CD4-positive, CD25-positive, alpha-beta regulatory T cell (primary cell): ENCODE data around the gene MTF2. TPM values are rescaled to one million over a fixed set of nuclear protein-coding genes. Genes with fewer than 3 reads are reported as not detected.

Source experiments
- ATAC-seq, 2 donors: fragments of 150-1000 bp; cut with Tn5 transposase; one replicate each; pipeline ENCODE4 v1.10.0; 2021; ENCODE audit warnings: low read depth in 2 of 2, moderate number of reproducible peaks in 2 of 2, moderate library complexity in 1 of 2
- DNase-seq, 3 donors: peaks; one replicate each; pipeline versions ENCODE4 v3.0.0 to v3.0.0-alpha.2; 2012 to 2022; ENCODE audit warnings: mixed read lengths in 1 of 3
- H3K27ac ChIP-seq: one replicate; pipeline ENCODE4 v1.7.0; 2013; ENCODE audit warnings: mild to moderate bottlenecking, low read length; ENCODE audit not compliant: insufficient read depth, poor library complexity, severe bottlenecking
- H3K27me3 ChIP-seq: one replicate; pipeline ENCODE4 v1.7.0; 2013; ENCODE audit warnings: low read length; ENCODE audit not compliant: control insufficient read depth, insufficient read depth
- H3K36me3 ChIP-seq: one replicate; pipeline ENCODE4 v1.7.0; 2013; ENCODE audit warnings: mild to moderate bottlenecking, low read length, moderate library complexity; ENCODE audit not compliant: control insufficient read depth, insufficient read depth
- H3K4me1 ChIP-seq: 2 replicates; pipeline ENCODE4 v1.7.0; 2013; ENCODE audit warnings: mild to moderate bottlenecking, low read length; ENCODE audit not compliant: insufficient read depth, control insufficient read depth, poor library complexity, severe bottlenecking
- H3K4me3 ChIP-seq: one replicate; pipeline ENCODE4 v1.7.0; 2013; ENCODE audit warnings: low read depth, mild to moderate bottlenecking, low read length, moderate library complexity
- H3K9me3 ChIP-seq, 2 experiments: 1 replicate in 1 of 2; 2 replicates in 1 of 2; pipeline ENCODE4 v1.7.0; 2013; ENCODE audit warnings: low read length in 2 of 2, mild to moderate bottlenecking in 1 of 2, moderate library complexity in 1 of 2; ENCODE audit not compliant: control insufficient read depth in 2 of 2
- H3K27ac Mint-ChIP-seq, 3 donors: one replicate each; pipeline ENCODE4 v1.8.0; 2020 to 2022; ENCODE audit warnings: mild to moderate bottlenecking in 3 of 3, mixed read lengths in 3 of 3, moderate library complexity in 2 of 3
- H3K27me3 Mint-ChIP-seq: one replicate; pipeline ENCODE4 v1.8.0; 2022; ENCODE audit warnings: mild to moderate bottlenecking, mixed read lengths
- H3K36me3 Mint-ChIP-seq: one replicate; pipeline ENCODE4 v1.8.0; 2020; ENCODE audit warnings: mixed read lengths
- H3K4me1 Mint-ChIP-seq, 4 donors: one replicate each; pipeline ENCODE4 v1.8.0; 2020 to 2022; ENCODE audit warnings: mixed read lengths in 4 of 4, mild to moderate bottlenecking in 1 of 4
- H3K4me3 Mint-ChIP-seq, 4 donors: one replicate each; pipeline ENCODE4 v1.8.0; 2020 to 2022; ENCODE audit warnings: mild to moderate bottlenecking in 4 of 4, mixed read lengths in 4 of 4, moderate library complexity in 3 of 4
- H3K9me3 Mint-ChIP-seq, 7 donors: one replicate each; pipeline ENCODE4 v1.8.0; 2020 to 2022; ENCODE audit warnings: mixed read lengths in 7 of 7, mild to moderate bottlenecking in 3 of 7, moderate library complexity in 2 of 7
- polyA plus RNA-seq, 4 donors: library from polyadenylated mRNA; unstranded; fragments of 300-500 nt; fragmentation: Illumina TruSeq; gene quantifications; one replicate each; pipeline ENCODE4 v1.2.3, GENCODE V29; 2021
- total RNA-seq: library from RNA; stranded (reverse); gene quantifications from one replicate; pipeline ENCODE4 v1.2.3, GENCODE V29; 2022

Gene MTF2
- total and polyA plus RNA-seq, 5 donors from 2014 or later: 53.0 to 80.5 (median 77.5) TPM

DNA sequence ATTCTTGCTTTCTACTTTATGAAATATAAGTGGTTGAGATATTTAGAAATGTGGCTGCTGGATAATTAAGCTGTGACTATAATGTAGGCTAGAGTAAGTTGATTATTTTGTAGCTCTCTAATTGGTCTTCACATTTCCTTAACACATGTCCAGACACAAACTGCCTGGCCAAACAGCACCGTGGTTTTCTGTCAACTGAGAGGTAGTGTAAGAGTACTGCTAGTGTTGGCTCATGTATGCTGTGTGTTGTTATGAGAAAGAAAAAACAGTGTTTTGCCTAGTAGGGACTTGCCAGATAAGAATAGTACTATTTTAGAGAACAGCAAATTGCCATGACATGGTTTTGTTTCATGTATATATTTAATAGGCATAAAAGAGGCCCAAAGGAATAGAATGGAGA lies 64.1 kb downstream of the MTF2 start:
- Mint-ChIP-seq H3K9me3 (no peaks in the 10 kb centered on the region), H3K4me3 (no peak overlapping the region), H3K27me3 (no peaks in the 10 kb centered on the region), H3K36me3 (peaks cover 17% of the 10 kb centered on the region), H3K27ac (peak overlapping the region in 1 of 3 donors; percentile 77), H3K4me1 (peaks cover 0 to 22% (median 5%) of the 10 kb centered on the region in 4 donors)
- peaks cover 9% of the 10 kb centered on the region for H3K36me3 ChIP-seq
- H3K9me3 ChIP-seq: no peaks in the 10 kb centered on the region
- H3K4me1 ChIP-seq: no peaks in the 10 kb centered on the region
- no peak overlapping the region for H3K27ac ChIP-seq
- no peak overlapping the region for H3K4me3 ChIP-seq
- DNase-seq: no peak
- no peaks in the 10 kb centered on the region for H3K27me3 ChIP-seq
- no peak for ATAC-seq

DNA sequence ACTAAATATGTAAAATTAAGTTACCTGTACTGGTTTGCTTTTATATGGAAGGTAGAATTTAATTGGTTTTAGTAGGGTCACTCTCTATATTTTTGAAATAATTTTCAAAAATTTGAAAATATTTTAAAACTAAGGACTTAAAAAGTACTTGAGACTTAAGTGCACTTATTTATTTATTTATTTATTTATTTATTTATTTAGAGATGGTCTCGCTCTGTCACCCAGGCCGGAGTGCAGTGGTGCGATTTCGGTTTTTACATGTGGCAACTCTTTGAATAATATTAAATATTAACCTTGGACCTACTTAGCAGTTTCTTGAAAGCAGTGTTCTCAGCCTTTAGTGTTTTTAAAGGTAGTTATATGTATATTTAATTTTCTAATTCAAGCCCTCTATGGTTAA lies 64.7 kb downstream of the MTF2 start:
- peaks cover 0 to 22% (median 4%) of the 10 kb centered on the region in 4 donors for H3K4me1 Mint-ChIP-seq
- H3K27me3 Mint-ChIP-seq: no peaks in the 10 kb centered on the region
- Histone ChIP-seq H3K4me3 (no peak overlapping the region), H3K9me3 (no peaks in the 10 kb centered on the region), H3K27ac (no peak overlapping the region), H3K27me3 (no peaks in the 10 kb centered on the region), H3K4me1 (no peaks in the 10 kb centered on the region), H3K36me3 (peaks cover 12% of the 10 kb centered on the region)
- H3K9me3 Mint-ChIP-seq: no peaks in the 10 kb centered on the region
- H3K36me3 Mint-ChIP-seq: peaks cover 16% of the 10 kb centered on the region
- H3K4me3 Mint-ChIP-seq: no peak overlapping the region
- no peak for ATAC-seq
- no peak for DNase-seq
- no peak overlapping the region for H3K27ac Mint-ChIP-seq

DNA sequence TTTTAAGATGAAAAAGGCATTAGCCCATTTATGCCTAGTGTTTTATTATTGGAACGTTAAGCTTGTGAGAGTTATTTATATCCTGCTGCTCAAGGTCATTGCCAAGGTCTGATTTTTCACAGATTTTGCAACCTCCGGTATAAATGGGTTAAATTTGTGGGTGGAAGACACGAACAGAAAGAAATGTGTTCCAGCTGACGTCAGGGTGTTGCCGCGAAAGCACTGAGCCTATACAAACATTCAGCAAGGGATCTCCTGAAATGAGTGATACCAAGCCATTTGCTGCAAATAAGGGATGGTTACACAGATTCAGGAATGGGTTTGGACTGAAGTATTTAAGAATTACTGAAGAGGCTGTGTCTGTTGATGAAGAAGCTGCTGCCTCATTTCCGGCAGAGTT lies 68.9 kb downstream of the MTF2 start:
- Histone ChIP-seq H3K27me3 (no peaks in the 10 kb centered on the region), H3K27ac (no peak overlapping the region), H3K4me3 (no peak overlapping the region), H3K4me1 (no peaks in the 10 kb centered on the region), H3K9me3 (no peaks in the 10 kb centered on the region), H3K36me3 (peaks cover 27% of the 10 kb centered on the region)
- ATAC-seq: no peak
- Mint-ChIP-seq H3K27me3 (no peaks in the 10 kb centered on the region), H3K27ac (peak overlapping the region in 2 of 3 donors; percentile 28 to 50), H3K9me3 (peaks cover 0 to 2% (median 0%) of the 10 kb centered on the region in 7 donors), H3K4me1 (peaks cover 3 to 18% (median 5%) of the 10 kb centered on the region in 4 donors), H3K36me3 (peaks cover 33% of the 10 kb centered on the region), H3K4me3 (no peak overlapping the region)
- no peak for DNase-seq

DNA sequence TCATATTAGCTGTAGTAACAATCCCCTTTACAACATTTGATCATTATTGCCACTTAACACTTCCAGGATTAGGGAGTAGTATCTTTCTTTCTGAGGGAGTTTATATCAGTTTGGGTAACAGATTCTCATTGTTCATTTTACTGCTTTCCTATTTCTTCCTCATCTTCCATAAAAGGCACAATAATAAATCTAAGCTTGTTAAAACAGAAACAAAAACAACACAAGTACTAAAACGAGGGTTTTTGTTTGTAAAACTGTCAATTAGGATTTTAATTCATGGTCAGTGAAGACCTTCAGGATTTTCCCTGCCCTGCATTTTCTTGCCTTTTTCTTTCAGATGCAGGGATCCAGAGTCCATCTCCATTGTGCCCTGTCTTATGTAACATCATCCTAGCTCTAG lies 71.6 kb downstream of the MTF2 start:
- Histone ChIP-seq H3K9me3 (no peaks in the 10 kb centered on the region), H3K27me3 (no peaks in the 10 kb centered on the region), H3K36me3 (peaks cover 45% of the 10 kb centered on the region), H3K4me1 (peaks cover 7% of the 10 kb centered on the region), H3K4me3 (no peak overlapping the region), H3K27ac (no peak overlapping the region)
- no peaks in the 10 kb centered on the region for H3K27me3 Mint-ChIP-seq
- peaks cover 0 to 2% (median 0%) of the 10 kb centered on the region in 7 donors for H3K9me3 Mint-ChIP-seq
- DNase-seq (no peak), ATAC-seq (no peak)
- peaks cover 33% of the 10 kb centered on the region for H3K36me3 Mint-ChIP-seq
- peaks cover 5 to 18% (median 11%) of the 10 kb centered on the region in 4 donors for H3K4me1 Mint-ChIP-seq
- peak overlapping the region in 2 of 3 donors; percentile 11 to 36 for H3K27ac Mint-ChIP-seq
- no peak overlapping the region for H3K4me3 Mint-ChIP-seq

DNA sequence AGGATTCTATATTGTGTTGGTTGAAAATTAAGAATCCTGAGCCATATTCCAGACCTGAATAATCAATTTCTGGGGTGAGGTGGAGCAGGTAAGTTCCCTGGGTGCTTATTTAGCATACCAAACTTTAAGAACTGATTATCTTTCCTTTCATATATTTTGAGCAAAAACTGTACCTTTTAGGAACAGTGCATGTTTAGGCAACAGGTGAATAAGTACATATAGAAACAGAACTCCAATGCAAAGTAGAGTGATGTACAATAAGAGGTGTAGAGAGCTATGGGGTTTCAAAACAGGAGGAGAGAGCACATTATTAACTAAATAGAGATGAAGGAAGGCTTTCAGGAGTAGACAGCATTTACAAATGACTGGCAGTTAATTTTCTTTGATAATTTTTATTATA lies 72.4 kb downstream of the MTF2 start:
- H3K4me1 ChIP-seq: peaks cover 7% of the 10 kb centered on the region
- H3K9me3 ChIP-seq: no peaks in the 10 kb centered on the region
- no peak overlapping the region for H3K4me3 ChIP-seq
- no peak for DNase-seq
- no peaks in the 10 kb centered on the region for H3K27me3 ChIP-seq
- Mint-ChIP-seq H3K9me3 (peaks cover 0 to 2% (median 0%) of the 10 kb centered on the region in 7 donors), H3K27me3 (no peaks in the 10 kb centered on the region), H3K36me3 (peaks cover 36% of the 10 kb centered on the region), H3K27ac (peak overlapping the region in 2 of 3 donors; percentile 6 to 36), H3K4me3 (no peak overlapping the region), H3K4me1 (peaks cover 7 to 18% (median 15%) of the 10 kb centered on the region in 4 donors)
- H3K36me3 ChIP-seq: peaks cover 51% of the 10 kb centered on the region
- ATAC-seq: no peak
- H3K27ac ChIP-seq: no peak overlapping the region

DNA sequence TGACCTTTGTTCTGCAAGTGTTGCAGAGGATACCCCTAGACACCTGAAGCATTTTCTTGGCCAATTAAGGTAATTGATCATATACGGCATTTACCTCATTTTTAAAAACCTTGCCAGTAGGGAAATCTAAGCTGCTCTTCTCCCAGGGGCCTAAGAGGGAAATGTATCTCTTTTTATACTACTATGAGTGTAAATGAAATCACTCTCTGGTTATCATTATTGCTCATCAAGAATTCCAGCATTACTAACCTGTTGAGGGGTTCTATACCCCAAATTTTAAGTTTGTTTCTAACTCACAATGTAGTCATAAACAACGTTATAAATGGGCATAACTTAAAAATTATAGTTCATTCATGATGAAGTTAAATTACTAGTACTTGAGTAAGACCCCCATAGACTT lies 73.8 kb downstream of the MTF2 start:
- Histone ChIP-seq H3K4me1 (peaks cover 7% of the 10 kb centered on the region), H3K36me3 (peaks cover 53% of the 10 kb centered on the region), H3K9me3 (no peaks in the 10 kb centered on the region), H3K27ac (no peak overlapping the region), H3K4me3 (no peak overlapping the region), H3K27me3 (no peaks in the 10 kb centered on the region)
- DNase-seq: no peak
- Mint-ChIP-seq H3K4me1 (peaks cover 7 to 17% (median 11%) of the 10 kb centered on the region in 4 donors), H3K27ac (peak overlapping the region in 1 of 3 donors; percentile 2), H3K27me3 (no peaks in the 10 kb centered on the region), H3K36me3 (peaks cover 33% of the 10 kb centered on the region), H3K4me3 (no peak overlapping the region), H3K9me3 (peaks cover 0 to 2% (median 0%) of the 10 kb centered on the region in 7 donors)
- no peak for ATAC-seq

DNA sequence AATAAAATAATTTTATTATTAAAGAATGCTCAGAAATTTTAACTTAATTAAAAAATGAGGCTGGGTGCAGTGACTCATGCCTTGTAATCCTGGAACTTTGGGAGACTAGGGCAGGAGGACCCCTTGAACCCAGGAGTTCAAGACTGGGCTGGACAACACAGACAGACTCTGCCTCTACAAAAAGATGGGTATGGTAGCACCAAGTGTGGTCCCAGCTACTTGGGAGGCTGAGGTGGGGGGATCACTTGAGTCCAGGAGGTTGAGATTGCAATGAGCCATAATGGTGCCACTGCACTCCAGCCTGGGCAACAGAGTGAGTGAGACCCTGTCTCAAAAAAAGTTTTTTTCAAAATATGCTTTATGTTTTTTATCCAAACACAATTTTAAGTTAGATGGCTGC lies 75.8 kb downstream of the MTF2 start:
- H3K4me3 Mint-ChIP-seq: no peak overlapping the region
- Histone ChIP-seq H3K36me3 (peaks cover 60% of the 10 kb centered on the region), H3K9me3 (no peaks in the 10 kb centered on the region), H3K27ac (no peak overlapping the region), H3K4me3 (no peak overlapping the region), H3K4me1 (peaks cover 7% of the 10 kb centered on the region), H3K27me3 (no peaks in the 10 kb centered on the region)
- no peak overlapping the region for H3K27ac Mint-ChIP-seq
- ATAC-seq (no peak), DNase-seq (no peak)
- H3K27me3 Mint-ChIP-seq: no peaks in the 10 kb centered on the region
- peaks cover 26% of the 10 kb centered on the region for H3K36me3 Mint-ChIP-seq
- no peaks in the 10 kb centered on the region for H3K9me3 Mint-ChIP-seq
- H3K4me1 Mint-ChIP-seq: peaks cover 4 to 24% (median 11%) of the 10 kb centered on the region in 4 donors

DNA sequence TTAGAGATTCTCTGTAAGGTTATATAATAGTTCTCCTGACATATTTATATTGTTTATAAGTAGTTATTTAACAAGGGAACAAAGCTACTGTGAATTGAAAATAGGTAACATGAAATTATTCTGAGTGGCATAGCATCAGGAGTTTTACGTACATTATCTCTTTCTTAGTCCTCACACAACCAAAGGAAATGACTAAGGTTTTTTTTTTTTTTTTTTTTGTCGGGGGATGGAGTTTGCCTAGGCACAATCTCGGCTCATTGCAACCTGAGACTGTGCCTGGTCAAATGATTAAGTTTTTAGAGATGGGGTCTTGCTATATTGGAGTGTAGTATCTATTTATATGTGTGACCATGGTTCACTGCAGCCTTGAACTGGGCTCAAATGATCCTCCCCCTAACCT lies 76.3 kb downstream of the MTF2 start:
- Mint-ChIP-seq H3K27ac (peak overlapping the region; percentile 48 to 78 (median 72)), H3K36me3 (peaks cover 22% of the 10 kb centered on the region), H3K9me3 (no peaks in the 10 kb centered on the region), H3K4me1 (peaks cover 4 to 22% (median 12%) of the 10 kb centered on the region in 4 donors), H3K27me3 (no peaks in the 10 kb centered on the region), H3K4me3 (no peak overlapping the region)
- DNase-seq (peak in 1 of 3 donors; percentile 48), ATAC-seq (no peak)
- no peaks in the 10 kb centered on the region for H3K27me3 ChIP-seq
- peak overlapping the region; percentile 33 for H3K27ac ChIP-seq
- H3K4me3 ChIP-seq: no peak overlapping the region
- H3K4me1 ChIP-seq: peaks cover 7% of the 10 kb centered on the region
- peaks cover 60% of the 10 kb centered on the region for H3K36me3 ChIP-seq
- no peaks in the 10 kb centered on the region for H3K9me3 ChIP-seq
